ENCODE results near the gene LARGE2.

GRCh38 chr11:45877845-45878244 is 44.6 kb upstream of the LARGE2 start:
- TF ChIP-seq, protein P1, sequence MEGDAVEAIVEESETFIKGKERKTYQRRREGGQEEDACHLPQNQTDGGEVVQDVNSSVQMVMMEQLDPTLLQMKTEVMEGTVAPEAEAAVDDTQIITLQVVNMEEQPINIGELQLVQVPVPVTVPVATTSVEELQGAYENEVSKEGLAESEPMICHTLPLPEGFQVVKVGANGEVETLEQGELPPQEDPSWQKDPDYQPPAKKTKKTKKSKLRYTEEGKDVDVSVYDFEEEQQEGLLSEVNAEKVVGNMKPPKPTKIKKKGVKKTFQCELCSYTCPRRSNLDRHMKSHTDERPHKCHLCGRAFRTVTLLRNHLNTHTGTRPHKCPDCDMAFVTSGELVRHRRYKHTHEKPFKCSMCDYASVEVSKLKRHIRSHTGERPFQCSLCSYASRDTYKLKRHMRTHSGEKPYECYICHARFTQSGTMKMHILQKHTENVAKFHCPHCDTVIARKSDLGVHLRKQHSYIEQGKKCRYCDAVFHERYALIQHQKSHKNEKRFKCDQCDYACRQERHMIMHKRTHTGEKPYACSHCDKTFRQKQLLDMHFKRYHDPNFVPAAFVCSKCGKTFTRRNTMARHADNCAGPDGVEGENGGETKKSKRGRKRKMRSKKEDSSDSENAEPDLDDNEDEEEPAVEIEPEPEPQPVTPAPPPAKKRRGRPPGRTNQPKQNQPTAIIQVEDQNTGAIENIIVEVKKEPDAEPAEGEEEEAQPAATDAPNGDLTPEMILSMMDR (optimal IDR thresholded peaks at IDR 0.05 in 1 of 3, IDR thresholded peaks at IDR 0.05 in 1 of 3, conservative IDR thresholded peaks at IDR 0.05 in 1 of 3; ENCODE audit: extremely low read depth in 1 of 3, insufficient read depth in 2 of 3, low read length in 3 of 3): no peak
- TF ChIP-seq EZH2 (IDR thresholded peaks at IDR 0.05; ENCODE audit: low read length): no peak

Measured in keratinocyte (primary cell).